GM19452 (cell line): ENCODE results near the gene WNT5B.
A peak's percentile ranks its signal among the peaks of the same experiment; 100 is the strongest.

Source experiments
- ATAC-seq: cut with Tn5 transposase; IDR thresholded peaks from one replicate; pipeline ENCODE4 v1.9.1; 2021; ENCODE audit not compliant: unreplicated experiment

The WNT5B gene

DNA sequence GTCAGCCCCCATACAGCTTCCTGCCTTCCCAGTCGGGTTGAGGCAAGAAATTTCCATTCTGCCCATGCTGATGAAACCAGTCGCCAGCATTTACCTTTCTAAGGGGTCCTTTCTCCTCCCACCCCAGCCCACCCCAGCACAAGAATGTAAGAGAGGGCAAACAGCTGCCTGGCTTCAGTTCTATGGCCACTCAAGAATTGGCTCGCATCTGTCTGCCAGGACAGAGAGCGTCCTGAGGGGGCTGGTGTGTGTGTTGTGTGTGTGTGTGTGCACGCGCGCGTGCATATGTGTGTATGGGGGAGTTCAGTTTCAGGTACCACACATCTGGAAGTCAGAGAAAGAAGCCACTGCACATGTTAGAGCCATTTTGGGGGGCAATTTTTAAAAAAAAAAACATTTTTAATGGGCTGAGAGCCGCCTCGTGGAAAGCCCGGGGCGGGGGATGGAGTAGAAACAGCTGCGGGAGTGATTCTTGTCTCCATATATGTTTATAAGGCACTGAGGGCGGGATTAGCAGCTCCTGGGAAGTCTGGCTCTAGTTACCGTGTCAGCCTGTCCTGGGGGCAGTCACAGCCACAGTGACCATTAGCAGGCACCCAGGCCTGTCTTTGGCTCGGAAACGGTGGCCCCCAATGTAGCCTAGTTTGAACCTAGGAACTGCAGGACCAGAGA lies at the start of gene WNT5B:
WNT5B (plus strand) TSS at position 566 of the 672 bp plus-strand sequence. CDS start 2,124 bp downstream, outside the sequence.
- no peak for ATAC-seq

- ATAC-seq, result no peak
Measured at GRCh38 chr12:1579651-1580435, 49.2 kb upstream of the WNT5B start.

DNA sequence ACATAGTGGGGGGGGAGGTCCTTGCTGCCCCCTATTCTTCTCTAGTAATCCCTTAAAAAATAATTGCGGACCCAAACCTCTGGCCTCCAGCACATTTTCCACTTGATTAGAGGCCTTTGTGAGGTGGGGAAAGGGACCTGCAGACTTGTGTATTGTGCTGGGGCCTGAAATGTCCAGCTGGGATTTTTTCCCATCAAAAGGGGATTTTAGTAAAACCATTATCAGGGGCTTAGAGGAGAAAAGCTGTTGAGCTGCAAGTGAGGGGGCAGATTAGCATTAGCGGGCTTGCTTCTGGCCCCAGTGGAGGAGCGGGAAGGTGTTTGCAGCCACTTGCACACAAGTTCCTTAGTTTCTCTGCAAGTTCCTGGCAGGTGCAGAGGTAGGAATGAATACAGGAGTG lies 48.5 kb upstream of the WNT5B start:
- no peak for ATAC-seq

DNA sequence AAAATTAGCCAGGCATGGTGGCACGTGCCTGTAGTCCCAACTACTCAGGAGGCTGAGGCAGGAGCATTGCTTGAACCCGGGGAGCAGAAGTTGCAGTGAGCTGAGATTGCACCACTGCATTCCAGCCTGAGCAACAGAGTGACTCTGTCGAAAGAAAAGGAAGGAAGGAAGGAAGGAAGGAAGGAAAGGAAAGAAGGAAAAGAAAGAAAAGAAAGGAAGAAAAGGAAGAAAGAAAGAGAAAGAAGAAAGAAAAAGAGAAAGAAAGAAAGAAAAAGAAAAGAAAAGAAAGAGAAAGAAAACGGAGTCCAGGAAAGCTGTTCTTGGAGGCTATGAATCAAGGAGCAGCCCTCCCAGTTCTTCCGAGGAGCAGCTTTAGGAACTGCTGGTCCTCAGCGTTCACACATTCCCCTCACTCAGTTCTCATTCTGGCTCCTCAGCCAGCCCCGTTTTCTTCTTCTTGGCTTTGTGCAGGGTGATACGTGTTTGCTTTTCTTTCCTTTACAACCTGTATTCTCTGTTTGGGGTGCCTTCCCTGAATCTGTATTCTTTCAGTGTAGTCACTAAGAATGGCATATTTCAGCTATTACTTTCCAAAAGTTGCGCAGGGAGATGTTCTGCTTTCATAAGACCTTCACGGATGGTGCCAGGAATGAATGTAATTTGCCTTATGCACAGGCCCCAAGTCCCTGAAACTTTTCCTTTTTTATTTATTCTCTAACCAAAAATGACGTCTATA lies 46.9 kb upstream of the WNT5B start:
- no peak for ATAC-seq

GRCh38 chr12:1582709-1583050 lies 46.4 kb upstream of the WNT5B start:
- ATAC-seq, result no peak

DNA sequence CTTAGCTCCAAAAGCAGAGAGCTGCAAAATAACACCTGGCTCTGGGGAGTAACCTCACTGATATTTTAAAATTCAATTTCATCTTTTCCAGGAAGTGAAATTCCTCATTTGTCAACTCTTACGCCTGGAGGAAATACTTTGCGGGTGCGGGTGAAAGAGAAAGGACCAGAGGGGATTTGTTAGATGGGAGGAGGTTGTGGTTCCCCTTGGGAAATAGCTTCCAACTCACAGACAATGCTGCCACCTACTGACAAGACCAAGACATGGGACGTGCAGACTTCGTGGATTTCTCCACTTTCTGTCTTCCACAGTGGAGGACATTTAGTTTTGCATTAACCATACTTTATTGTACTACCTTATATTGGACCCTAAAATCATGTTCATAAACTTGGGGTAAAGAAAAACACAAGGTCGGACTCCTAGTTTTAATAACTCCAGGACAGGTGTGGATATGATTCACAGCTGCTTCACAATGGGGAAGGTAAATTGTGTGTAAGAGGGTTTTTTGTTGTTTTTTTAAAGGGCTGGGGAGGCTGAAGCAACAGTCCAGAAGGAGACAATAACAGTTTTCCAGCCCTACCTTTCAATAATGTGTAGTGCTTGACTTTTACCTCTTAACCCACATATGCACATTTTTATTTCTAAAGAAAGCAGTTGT lies 45.5 kb upstream of the WNT5B start:
- ATAC-seq, result peak; percentile 67

DNA sequence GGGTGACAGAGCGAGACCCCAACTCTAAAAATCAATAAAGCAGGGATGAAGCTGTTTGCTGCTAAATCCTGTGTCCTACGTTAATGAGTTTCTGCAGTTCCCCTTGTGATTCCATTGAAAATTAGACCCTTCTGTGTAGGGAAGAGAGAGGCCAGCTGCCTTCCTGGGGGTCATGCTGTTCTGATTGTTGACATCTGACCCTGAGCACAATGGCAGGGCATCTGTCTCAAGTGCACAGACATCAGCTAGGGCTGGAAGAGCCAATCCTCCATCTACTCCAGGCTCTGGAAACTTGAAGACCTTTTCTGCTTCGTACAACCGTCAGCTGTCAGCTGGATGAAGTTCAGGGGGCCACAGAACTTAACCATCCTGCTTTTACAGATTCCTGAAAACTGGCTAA lies 44.7 kb upstream of the WNT5B start:
- no peak for ATAC-seq

GRCh38 chr12:1587927-1588574 lies 41.0 kb upstream of the WNT5B start:
- ATAC-seq, result no peak

DNA sequence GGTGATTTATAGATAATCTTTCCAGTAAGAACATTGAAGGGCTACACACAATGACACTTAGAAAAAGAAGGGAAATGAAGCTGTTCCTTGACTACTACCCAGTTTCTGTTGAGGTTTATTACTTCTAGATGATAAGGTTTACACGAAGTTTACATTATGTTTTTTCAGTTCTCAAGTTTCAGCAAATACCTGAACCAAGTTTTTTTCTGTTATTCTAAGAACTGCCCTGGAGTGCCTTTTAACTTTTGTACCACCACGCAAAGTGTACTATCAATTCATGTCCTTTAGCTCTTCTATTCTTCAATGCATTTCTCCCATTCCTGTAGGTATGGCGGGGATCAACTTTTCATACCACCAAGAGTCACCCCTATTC lies 40.5 kb upstream of the WNT5B start:
- no peak for ATAC-seq

DNA sequence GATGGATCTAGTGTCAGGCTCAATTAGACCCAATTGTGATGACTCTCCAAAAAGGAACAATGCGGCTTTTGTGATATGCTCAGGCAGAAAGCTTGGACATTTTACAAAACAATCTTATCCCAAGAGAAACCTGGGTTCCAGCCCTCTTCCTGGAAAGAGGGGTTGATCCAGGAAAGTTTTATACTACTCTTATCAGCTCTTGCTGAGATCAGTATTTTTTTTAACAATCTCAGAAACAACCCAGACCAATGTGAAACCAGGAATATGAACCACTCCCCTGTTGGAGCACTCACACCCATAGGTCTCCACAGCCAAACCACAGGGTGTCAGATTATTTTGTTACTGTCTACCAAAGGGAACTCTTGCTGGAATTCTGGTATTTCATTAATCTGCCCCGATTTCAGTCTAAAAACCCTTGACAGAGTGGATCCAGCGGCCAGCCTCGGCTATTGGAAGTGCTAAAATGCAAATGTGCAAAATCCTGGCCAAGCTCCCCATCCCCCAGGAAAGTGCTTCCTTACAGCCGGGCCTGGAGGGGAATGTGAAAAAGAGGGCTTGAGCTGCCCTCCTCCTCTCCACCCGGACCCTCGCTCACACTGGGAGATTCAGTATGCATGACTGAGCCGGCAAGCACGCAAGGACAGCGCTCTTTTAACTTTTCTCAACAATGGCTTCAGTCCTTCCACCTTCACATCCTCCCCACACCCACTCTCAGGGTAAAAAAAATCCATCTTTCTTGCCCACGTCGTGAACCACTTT lies 38.6 kb upstream of the WNT5B start:
- ATAC-seq, result no peak

- ATAC-seq, result no peak
Measured at GRCh38 chr12:1591034-1591433, 38.0 kb upstream of the WNT5B start.

DNA sequence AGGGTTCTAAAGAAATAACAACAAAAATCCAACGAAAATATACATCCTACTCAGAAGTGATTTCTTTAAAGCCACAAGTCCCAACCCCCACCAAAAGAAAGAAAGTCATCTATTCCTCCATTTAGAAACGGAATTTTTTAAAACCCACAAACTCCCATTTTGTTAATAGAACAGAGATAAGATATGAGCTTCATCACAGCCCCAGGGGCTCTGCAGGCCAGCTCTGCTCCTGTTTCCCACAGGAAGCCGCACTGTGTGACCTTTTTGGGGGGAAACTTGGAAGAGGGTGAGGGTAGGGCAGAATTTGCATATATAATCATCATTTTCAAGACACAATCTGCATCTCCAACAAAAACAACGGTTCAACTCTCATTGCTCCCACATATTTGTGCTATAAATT lies 37.5 kb upstream of the WNT5B start:
- no peak for ATAC-seq

DNA sequence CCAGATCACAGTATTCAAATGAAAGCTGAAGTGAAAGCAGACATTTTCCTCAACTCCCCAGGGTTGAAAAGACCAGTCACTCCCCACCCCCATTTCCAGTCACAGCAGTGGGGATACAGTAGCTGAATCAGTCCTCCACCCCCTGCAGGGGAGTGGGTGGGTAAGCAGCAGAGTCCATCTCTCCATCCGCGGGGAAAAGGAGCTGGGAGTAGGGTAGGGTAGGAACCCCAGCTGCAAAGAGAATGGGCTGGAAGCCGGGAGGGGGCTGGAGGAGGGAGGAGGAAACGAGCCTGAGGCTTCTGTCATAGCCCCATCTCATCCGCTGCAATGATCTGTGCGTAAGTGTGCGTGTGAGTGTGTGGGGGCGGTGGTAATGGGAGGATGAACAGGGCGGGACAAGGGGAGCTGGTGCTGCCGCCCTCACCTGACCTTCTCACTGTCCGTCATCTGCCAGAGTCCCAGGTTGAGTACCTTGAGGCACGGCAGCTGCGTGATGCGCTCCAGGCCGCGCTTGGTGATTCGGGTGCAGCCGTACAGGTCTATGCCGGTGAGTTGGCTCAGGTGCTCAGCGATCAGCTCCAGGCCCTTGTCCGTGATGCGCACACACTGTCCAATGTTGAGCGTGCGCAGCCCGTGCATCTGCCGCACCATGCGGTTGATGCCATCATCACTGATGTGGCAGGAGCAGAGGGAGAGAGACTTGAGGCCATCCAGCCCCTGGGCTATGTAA lies 36.4 kb upstream of the WNT5B start:
- no peak for ATAC-seq

DNA sequence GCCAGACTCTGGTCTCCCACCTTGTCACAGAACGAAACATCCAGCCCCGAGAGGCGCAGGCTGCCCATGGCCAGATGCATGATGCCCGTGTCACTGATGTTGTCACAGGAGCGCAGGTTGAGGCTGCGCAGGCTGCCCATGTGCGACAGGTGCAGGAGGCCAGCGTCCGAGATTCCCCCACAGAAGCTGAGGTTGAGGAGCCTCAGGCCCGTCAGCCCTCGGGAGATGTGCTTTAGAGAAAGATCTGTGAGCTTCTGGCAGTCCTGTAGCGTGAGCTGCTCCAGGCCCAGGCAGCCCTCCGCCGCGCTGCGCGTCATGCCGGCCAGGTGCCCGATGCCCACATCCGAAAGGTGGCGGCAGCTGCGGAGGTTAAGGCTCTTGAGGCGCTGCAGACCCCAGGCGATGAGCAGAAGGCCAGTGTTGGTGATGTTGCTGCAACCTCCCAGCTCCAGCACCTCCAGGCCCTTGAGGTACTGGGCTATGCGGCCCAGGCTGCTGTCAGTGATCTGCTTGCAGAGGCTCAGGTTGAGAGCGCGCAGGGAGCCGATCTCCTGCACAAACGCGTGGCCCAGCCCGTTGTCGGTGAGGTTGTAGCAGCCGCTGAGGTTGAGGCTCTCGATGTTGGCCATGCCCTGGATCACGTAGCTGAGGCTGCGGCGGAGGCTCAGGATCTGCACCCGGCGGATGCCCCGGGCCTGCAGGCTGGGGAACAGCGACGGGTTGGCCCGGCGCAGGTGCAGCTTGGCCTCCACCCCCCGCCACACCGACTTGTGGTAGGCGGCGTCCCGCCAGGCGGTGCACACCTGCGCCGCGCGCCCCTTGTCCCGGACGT lies 35.6 kb upstream of the WNT5B start:
- peak; percentile 21 for ATAC-seq

DNA sequence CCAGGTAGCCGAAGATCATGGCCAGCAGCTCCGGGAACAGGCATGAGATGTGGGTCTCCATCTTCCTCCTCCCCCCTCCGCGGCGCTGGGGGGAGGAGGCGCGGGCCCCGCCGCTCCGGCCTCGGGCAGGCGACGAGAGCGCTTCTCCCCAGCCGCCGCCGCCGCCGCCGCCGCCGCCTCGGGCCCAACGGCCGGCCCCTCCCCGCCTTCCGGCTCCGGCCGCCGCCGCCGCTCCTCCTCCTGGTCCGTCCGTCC lies 35.1 kb upstream of the WNT5B start:
- ATAC-seq, result peak; percentile 51

GRCh38 chr12:1594261-1595025 lies 34.6 kb upstream of the WNT5B start, which contains the start of gene FBXL14:
Gene FBXL14 (minus strand): TSS chr12:1594581. CDS start chr12:1594066, 515 bp downstream.
- peak; percentile 60 for ATAC-seq

- ATAC-seq, result no peak
Measured at GRCh38 chr12:1595026-1595561, 33.9 kb upstream of the WNT5B start.
